Caco-2 (cell line): Measurements from ENCODE around the gene CDR2L. TPM values are rescaled to one million over a fixed set of nuclear protein-coding genes. Genes with fewer than 3 reads are reported as not detected.

Source experiments
- BruUV-seq: library from RNA; stranded (reverse); fragments of 400-500 nt; replicated peaks from 2 replicates; lab custom pipeline; 2021; lab: Mats Ljungman, UMichigan
- CTCF ChIA-PET: fragments of 300-600 bp; sonication (Branson Sonifier 250); formaldehyde crosslinking; loops from one replicate; lab custom pipeline; 2022; ENCODE audit warnings: antibody characterized with exemption; lab: Charles Lee
- POLR2A ChIA-PET: fragments of 300-600 bp; sonication (Branson Sonifier 250); formaldehyde crosslinking; loops from one replicate; lab custom pipeline; 2022; ENCODE audit warnings: antibody characterized with exemption; lab: Charles Lee
- DNase-seq, 2 experiments: peaks; one replicate each; pipeline versions ENCODE4 v3.0.0 to v3.0.0-alpha.2; 2020 to 2022
- H3K27me3 ChIP-seq: replicated peaks from 2 replicates; pipeline ENCODE4 v1.6.0; 2011; ENCODE audit warnings: low read length; ENCODE audit not compliant: control insufficient read depth, insufficient read depth
- H3K36me3 ChIP-seq: 2 replicates; pipeline ENCODE4 v1.5.1; 2011; ENCODE audit warnings: low read length; ENCODE audit not compliant: control insufficient read depth, insufficient read depth
- H3K4me1 ChIP-seq: fragments of 250-450 bp; sonication (Bioruptor Pico); 2 replicates; pipeline ENCODE4 v1.5.1; 2020; ENCODE audit warnings: mild to moderate bottlenecking
- H3K4me3 ChIP-seq: 2 replicates; pipeline ENCODE4 v1.5.1; 2011; ENCODE audit warnings: low read depth, mild to moderate bottlenecking, control low read depth, low read length
- H3K9me3 ChIP-seq: fragments of 250-450 bp; sonication (Bioruptor Pico); 2 replicates; pipeline ENCODE4 v1.5.1; 2020; ENCODE audit warnings: mild to moderate bottlenecking, moderate library complexity
- H3K27ac Mint-ChIP-seq: one replicate; pipeline ENCODE4 v1.8.0; 2022; ENCODE audit warnings: mixed read lengths; ENCODE audit not compliant: unreplicated experiment
- H3K27me3 Mint-ChIP-seq: one replicate; pipeline ENCODE4 v1.8.0; 2022; ENCODE audit warnings: mixed read lengths; ENCODE audit not compliant: insufficient read depth, unreplicated experiment
- H3K36me3 Mint-ChIP-seq: one replicate; pipeline ENCODE4 v1.8.0; 2022; ENCODE audit warnings: mild to moderate bottlenecking, mixed read lengths; ENCODE audit not compliant: insufficient read depth, unreplicated experiment
- H3K4me1 Mint-ChIP-seq: one replicate; pipeline ENCODE4 v1.8.0; 2022; ENCODE audit warnings: low read depth, mixed read lengths; ENCODE audit not compliant: unreplicated experiment
- H3K4me3 Mint-ChIP-seq: one replicate; pipeline ENCODE4 v1.8.0; 2022; ENCODE audit warnings: mild to moderate bottlenecking, moderate library complexity, mixed read lengths; ENCODE audit not compliant: unreplicated experiment
- H3K9me3 Mint-ChIP-seq: one replicate; pipeline ENCODE4 v1.8.0; 2022; ENCODE audit warnings: mixed read lengths; ENCODE audit not compliant: unreplicated experiment
- CTCF ChIP-seq, 2 experiments: fragments of 200-600 bp in 1 of 2; IDR thresholded peaks; 1 replicate in 1 of 2; 2 replicates in 1 of 2; pipeline versions ENCODE4 v1.5.1 to v1.8.0; 2011 to 2022; ENCODE audit warnings: antibody characterized with exemption in 1 of 2, control low read depth in 1 of 2, inconsistent platforms in 1 of 2, low read depth in 1 of 2, low read length in 1 of 2, mild to moderate bottlenecking in 1 of 2, moderate library complexity in 1 of 2; ENCODE audit not compliant: insufficient read depth in 1 of 2, severe bottlenecking in 1 of 2, unreplicated experiment in 1 of 2
- intact Hi-C: fragments of 100-400 bp; cut with micrococcal nuclease; formaldehyde crosslinking; loops from one replicate; pipeline ENCODE4 v1.10.0; 2022; ENCODE audit not compliant: unreplicated experiment
- total RNA-seq: library from RNA; stranded (reverse); gene quantifications from 2 replicates; pipeline ENCODE4 v1.2.3, GENCODE V29; 2022

The CDR2L gene
- total RNA-seq, 1 experiment from 2014 or later, result 30.9 TPM

DNA sequence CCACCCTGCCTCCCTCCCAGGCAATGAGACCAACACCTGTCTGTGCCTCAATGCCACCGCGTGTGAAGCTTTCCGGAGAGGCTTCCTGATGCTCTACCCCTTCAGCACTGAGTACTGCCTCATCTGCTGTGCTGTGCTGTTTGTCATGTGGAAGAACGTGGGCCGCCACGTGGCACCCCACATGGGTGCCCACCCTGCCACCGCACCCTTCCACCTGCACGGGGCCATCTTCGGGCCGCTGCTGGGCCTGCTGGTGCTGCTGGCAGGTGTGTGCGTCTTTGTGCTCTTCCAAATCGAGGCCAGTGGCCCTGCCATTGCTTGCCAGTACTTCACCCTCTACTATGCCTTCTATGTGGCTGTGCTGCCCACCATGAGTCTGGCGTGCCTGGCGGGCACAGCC, 40.8 kb upstream of the CDR2L start:
- TF ChIP-seq CTCF (IDR thresholded peaks at IDR 0.05; ENCODE audit: insufficient read depth in 1 of 2, low read depth in 1 of 2, low read length in 1 of 2, severe bottlenecking in 1 of 2, unreplicated experiment in 1 of 2), result no peak
- ChIA-PET CTCF (interaction anchor here (0.6 kb wide), 1 partner anchor 46 kb away, joined by 3 read pairs; no protein-coding TSS in a partner anchor), POLR2A (no interaction called here)
- Histone ChIP-seq H3K4me3 (no peak overlapping the region), H3K9me3 (no peaks in the 10 kb centered on the region), H3K36me3 (no peaks in the 10 kb centered on the region), H3K4me1 (no peaks in the 10 kb centered on the region), H3K27me3 (no peaks in the 10 kb centered on the region)
- intact Hi-C loops, result no loop called here
- H3K27ac Mint-ChIP-seq, result no peak overlapping the region
- H3K4me3 Mint-ChIP-seq, result no peak overlapping the region
- H3K9me3 Mint-ChIP-seq, result no peaks in the 10 kb centered on the region
- H3K4me1 Mint-ChIP-seq, result no peaks in the 10 kb centered on the region
- DNase-seq, result no peak
- no TSS peak for BruUV-seq
- no peaks in the 10 kb centered on the region for H3K36me3 Mint-ChIP-seq
- peaks cover 13% of the 10 kb centered on the region for H3K27me3 Mint-ChIP-seq

DNA sequence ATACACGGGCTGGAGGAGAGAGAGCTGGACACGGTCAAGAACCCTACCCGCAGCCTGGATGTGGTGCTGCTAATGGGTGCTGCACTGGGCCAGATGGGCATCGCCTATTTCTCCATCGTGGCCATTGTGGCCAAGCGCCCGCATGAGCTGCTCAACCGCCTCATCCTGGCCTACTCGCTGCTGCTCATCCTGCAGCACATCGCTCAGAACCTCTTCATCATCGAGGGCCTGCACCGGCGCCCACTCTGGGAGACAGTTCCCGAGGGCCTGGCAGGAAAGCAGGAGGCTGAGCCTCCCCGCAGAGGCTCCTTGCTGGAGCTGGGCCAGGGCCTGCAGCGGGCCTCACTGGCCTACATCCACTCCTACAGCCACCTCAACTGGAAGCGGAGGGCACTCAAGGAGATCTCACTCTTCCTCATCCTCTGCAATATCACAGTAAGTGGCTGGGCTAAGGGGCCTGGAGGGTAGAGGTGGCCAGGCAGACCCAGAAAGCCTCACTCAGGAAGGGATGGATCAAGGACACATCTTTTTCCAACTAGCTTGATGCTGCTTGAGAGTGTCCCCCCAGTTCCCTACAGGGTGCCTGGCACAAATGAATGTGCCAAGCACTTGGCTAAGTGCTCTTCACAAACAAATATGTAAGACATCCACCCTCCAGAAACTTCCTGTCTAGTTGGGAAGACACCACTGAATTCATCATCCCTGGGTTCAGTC, 40.2 kb upstream of the CDR2L start:
- no peaks in the 10 kb centered on the region for H3K4me1 Mint-ChIP-seq
- intact Hi-C loops, result no loop called here

More for the DNA sequence above, 40.2 kb upstream of the CDR2L start:
- Histone ChIP-seq H3K27me3 (no peaks in the 10 kb centered on the region), H3K4me3 (no peak overlapping the region), H3K9me3 (no peaks in the 10 kb centered on the region), H3K36me3 (no peaks in the 10 kb centered on the region; the same call in 1 of the 2 replicates), H3K4me1 (no peaks in the 10 kb centered on the region)
- Mint-ChIP-seq H3K4me3 (no peak overlapping the region), H3K9me3 (no peaks in the 10 kb centered on the region), H3K36me3 (no peaks in the 10 kb centered on the region), H3K27me3 (peaks cover 9% of the 10 kb centered on the region), H3K27ac (no peak overlapping the region)
- no TSS peak for BruUV-seq
- CTCF ChIA-PET, result interaction anchor here (0.6 kb wide), 1 partner anchor 45 kb away, joined by 3 read pairs; no protein-coding TSS in a partner anchor
- no peak for TF ChIP-seq CTCF (IDR thresholded peaks at IDR 0.05; ENCODE audit: insufficient read depth in 1 of 2, low read depth in 1 of 2, low read length in 1 of 2, severe bottlenecking in 1 of 2, unreplicated experiment in 1 of 2)
- POLR2A ChIA-PET, result no interaction called here
- no peak for DNase-seq
